Epithelial cell of proximal tubule (primary cell): ENCODE measurements around the gene SLC44A5. TPM values are rescaled to one million over a fixed set of nuclear protein-coding genes. Genes with fewer than 3 reads are reported as not detected.

ENCODE experiments used
- DNase-seq: peaks from one replicate; pipeline ENCODE4 v3.0.0-alpha.2; 2011; ENCODE audit warnings: low read depth
- H3K4me3 ChIP-seq: 2 replicates; pipeline ENCODE4 v1.5.1; 2011; ENCODE audit warnings: low read depth, mild to moderate bottlenecking, low read length
- CTCF ChIP-seq: conservative IDR thresholded peaks from 2 replicates; pipeline ENCODE4 v1.5.1; 2012; ENCODE audit warnings: low read depth, mild to moderate bottlenecking, low read length
- total RNA-seq: library from RNA; depleted of rRNA; stranded (reverse); fragments of >200 nt; gene quantifications from 2 replicates; pipeline ENCODE4 v1.2.3, GENCODE V29; 2015

SLC44A5 gene
- total RNA-seq, 1 donor from 2014 or later = 1.8 TPM

GRCh38 chr1:75542818-75543570 is 67.9 kb downstream of the SLC44A5 start:
- TF ChIP-seq CTCF = no peak
- peak; percentile 71 for DNase-seq
- H3K4me3 ChIP-seq = no peak overlapping the region

DNA sequence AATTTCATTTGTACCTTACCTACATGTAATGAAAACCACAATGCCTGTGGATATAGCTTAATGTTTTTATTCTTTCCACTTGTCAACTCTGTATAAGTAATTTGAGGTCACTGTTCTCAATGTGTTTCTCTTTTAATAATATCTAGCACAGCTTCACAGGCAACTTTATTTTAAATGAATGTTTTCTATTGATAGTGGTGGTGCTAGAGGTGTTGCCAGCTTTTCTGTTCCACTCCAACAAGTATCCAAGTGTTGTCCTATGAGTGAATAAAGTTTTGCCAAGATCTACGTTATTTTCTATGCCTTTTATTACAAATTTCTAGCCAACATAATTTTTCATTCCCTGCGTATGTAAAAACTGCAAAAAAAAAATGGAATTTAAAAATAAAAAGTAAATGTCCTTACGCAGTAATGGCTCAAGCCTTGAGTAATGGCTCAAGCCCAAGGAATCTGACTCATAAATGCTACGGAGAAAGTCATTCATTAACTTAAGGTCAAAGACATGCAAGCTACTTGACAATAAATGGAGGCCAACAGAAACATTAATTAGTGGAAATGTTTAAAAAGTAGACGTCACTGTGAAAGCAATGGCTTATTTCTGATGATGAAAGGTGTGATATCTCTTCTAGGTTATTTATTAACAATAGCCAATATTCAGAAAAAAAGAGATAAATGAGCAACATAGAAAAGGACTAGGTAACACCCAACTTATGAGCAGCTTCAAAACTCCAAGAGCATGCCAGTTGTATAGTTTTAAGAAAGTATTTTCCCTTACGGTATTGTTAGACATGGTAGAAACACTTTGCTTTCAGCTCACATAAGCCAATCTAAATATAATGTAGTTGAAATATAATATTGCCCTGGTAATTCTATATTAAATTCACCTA is 71.4 kb downstream of the SLC44A5 start:
- no peak for TF ChIP-seq CTCF
- no peak overlapping the region for H3K4me3 ChIP-seq
- peak; percentile 89 for DNase-seq

GRCh38 chr1:75533085-75533484 is 77.8 kb downstream of the SLC44A5 start:
- H3K4me3 ChIP-seq = no peak overlapping the region
- no peak for DNase-seq
- no peak for TF ChIP-seq CTCF

DNA sequence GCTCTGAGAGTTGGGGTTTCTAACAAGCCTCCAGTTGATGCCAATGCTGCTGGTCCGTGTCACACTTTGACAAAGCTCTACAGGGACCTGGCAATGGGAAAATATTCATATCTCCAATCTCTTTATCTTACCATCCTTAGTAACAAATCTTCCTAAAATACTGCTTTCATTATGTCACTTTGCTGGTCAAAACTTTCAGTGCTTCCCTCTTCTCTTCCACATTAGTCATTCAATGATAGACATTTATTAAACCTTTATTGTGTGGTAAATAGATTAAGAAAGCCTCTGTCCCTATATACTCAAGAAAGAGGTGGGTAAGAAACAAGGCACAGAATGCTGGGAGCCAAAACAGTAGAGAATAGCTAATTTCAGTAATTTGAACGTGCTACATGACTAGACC is 79.3 kb downstream of the SLC44A5 start:
- no peak for DNase-seq
- TF ChIP-seq CTCF = no peak
- H3K4me3 ChIP-seq = no peak overlapping the region

DNA sequence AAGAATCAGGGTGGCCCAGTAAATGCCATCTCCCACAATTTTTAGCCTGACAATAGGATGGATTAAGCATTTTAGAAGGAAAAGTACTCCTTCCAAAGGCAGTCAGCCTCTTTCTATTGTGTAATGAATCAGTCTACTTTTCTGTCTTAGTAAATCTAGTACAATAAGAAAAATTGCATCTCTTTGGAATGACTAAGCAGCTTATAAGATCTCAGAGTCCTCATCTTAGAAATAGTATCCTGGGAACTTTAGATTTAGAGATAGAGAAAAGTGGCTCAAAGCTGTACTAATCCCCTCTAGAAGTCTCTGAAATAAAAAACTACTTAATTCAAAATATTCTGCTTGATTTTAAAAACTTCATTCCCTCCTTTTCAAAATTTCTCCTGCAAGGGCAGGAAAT is 81.4 kb downstream of the SLC44A5 start:
- H3K4me3 ChIP-seq = no peak overlapping the region
- no peak for TF ChIP-seq CTCF
- no peak for DNase-seq

GRCh38 chr1:75528001-75528400 is 82.9 kb downstream of the SLC44A5 start:
- no peak for DNase-seq
- no peak for TF ChIP-seq CTCF

More at GRCh38 chr1:75528001-75528400, 82.9 kb downstream of the SLC44A5 start:
- no peak overlapping the region for H3K4me3 ChIP-seq
